H1 (cell line): ENCODE results near the gene AAK1. TPM values are rescaled to one million over a fixed set of nuclear protein-coding genes. Genes with fewer than 3 reads are reported as not detected.

Source experiments
- CTCF ChIA-PET: fragments of 300-600 bp; sonication (Branson Sonifier 250); formaldehyde crosslinking; loops from one replicate; lab custom pipeline; 2021; ENCODE audit not compliant: partially characterized antibody; lab: Charles Lee
- POLR2A ChIA-PET: fragments of 300-600 bp; sonication (Branson Sonifier 250); formaldehyde crosslinking; loops from one replicate; lab custom pipeline; 2021; ENCODE audit warnings: inconsistent platforms; ENCODE audit not compliant: partially characterized antibody; lab: Charles Lee
- DNase-seq, 2 experiments: peaks; one replicate each; pipeline versions ENCODE4 v3.0.0 to v3.0.0-alpha.2; 2010 to 2022; ENCODE audit warnings: low spot score in 2 of 2, low read depth in 1 of 2, mixed read lengths in 1 of 2
- FAIRE-seq: peaks from 2 replicates; lab custom pipeline; 2011; peaks lifted over from hg19 to GRCh38; lab: Jason Lieb, UNC
- H2AFZ ChIP-seq: 2 replicates; pipeline ENCODE4 v1.8.1; 2012; ENCODE audit warnings: low read length, inconsistent platforms
- H2AK5ac ChIP-seq: 2 replicates; pipeline ENCODE4 v1.6.1; 2013; ENCODE audit warnings: low read depth, low read length
- H2BK120ac ChIP-seq: replicated peaks from 2 replicates; pipeline ENCODE3; 2013; ENCODE audit warnings: low read depth, low read length, inconsistent platforms
- H2BK12ac ChIP-seq: 2 replicates; pipeline ENCODE4 v1.6.1; 2013; ENCODE audit warnings: low read depth, low read length
- H2BK15ac ChIP-seq: 2 replicates; pipeline ENCODE4 v1.6.1; 2013; ENCODE audit warnings: low read length
- H2BK20ac ChIP-seq: 2 replicates; pipeline ENCODE4 v1.6.1; 2013; ENCODE audit warnings: low read length
- H2BK5ac ChIP-seq: 2 replicates; pipeline ENCODE4 v1.6.1; 2013; ENCODE audit warnings: low read depth, low read length
- H3K14ac ChIP-seq: 2 replicates; pipeline ENCODE4 v1.6.1; 2013; ENCODE audit warnings: inconsistent platforms; ENCODE audit not compliant: insufficient read length
- H3K18ac ChIP-seq: 2 replicates; pipeline ENCODE4 v1.6.1; 2013; ENCODE audit warnings: low read length; ENCODE audit errors: extremely low read depth
- H3K23ac ChIP-seq: 2 replicates; pipeline ENCODE4 v1.6.1; 2013; ENCODE audit warnings: inconsistent platforms; ENCODE audit not compliant: insufficient read length
- H3K23me2 ChIP-seq: 2 replicates; pipeline ENCODE4 v1.6.1; 2013; ENCODE audit warnings: low read depth, low read length
- H3K27ac ChIP-seq: 2 replicates; pipeline ENCODE4 v1.6.1; 2011; ENCODE audit warnings: low read depth, low read length, inconsistent platforms
- H3K27me3 ChIP-seq, 4 experiments: replicated peaks in 1 of 4; 1 replicate in 1 of 4; 2 replicates in 3 of 4; pipeline versions ENCODE4 v1.6.1 to v1.8.1; 2011 to 2013; ENCODE audit warnings: low read length in 3 of 4, mild to moderate bottlenecking in 3 of 4, inconsistent platforms in 2 of 4, mixed read lengths in 2 of 4, moderate library complexity in 1 of 4; ENCODE audit not compliant: control insufficient read depth in 3 of 4, insufficient read depth in 3 of 4; ENCODE audit errors: extremely low read depth in 1 of 4
- H3K36me3 ChIP-seq, 4 experiments: 2 replicates each; pipeline versions ENCODE4 v1.6.1 to v1.8.1; 2011 to 2013; ENCODE audit warnings: mild to moderate bottlenecking in 4 of 4, low read length in 3 of 4, moderate library complexity in 2 of 4, control low read depth in 1 of 4, inconsistent platforms in 1 of 4; ENCODE audit not compliant: insufficient read depth in 4 of 4, control insufficient read depth in 2 of 4
- H3K4ac ChIP-seq: replicated peaks from 2 replicates; pipeline ENCODE3; 2013; ENCODE audit warnings: low read length, low read depth, mixed read lengths, inconsistent platforms; ENCODE audit not compliant: insufficient read length
- H3K4me1 ChIP-seq, 4 experiments: replicated peaks in 1 of 4; 1 replicate in 1 of 4; 2 replicates in 3 of 4; pipeline versions ENCODE4 v1.6.1 to v1.8.1; 2011 to 2013; ENCODE audit warnings: low read length in 3 of 4, inconsistent platforms in 2 of 4, mixed read lengths in 1 of 4; ENCODE audit not compliant: insufficient read depth in 4 of 4, control insufficient read depth in 3 of 4
- H3K4me2 ChIP-seq, 2 experiments: 2 replicates each; pipeline versions ENCODE4 v1.6.1 to v1.8.1; 2011 to 2013; ENCODE audit warnings: low read depth in 2 of 2, low read length in 2 of 2, control low read depth in 1 of 2, inconsistent platforms in 1 of 2, mild to moderate bottlenecking in 1 of 2; ENCODE audit not compliant: insufficient read depth in 1 of 2
- H3K4me3 ChIP-seq, 4 experiments: fragments of 200-600, 300-600 bp in 1 of 4; sonication (generic), shearing (Covaris generic), sonication (Bioruptor Twin) in 1 of 4; 2 replicates each; pipeline versions ENCODE4 v1.5.1 to v1.8.1; 2011 to 2016; ENCODE audit warnings: low read length in 4 of 4, low read depth in 3 of 4, control low read depth in 2 of 4, inconsistent platforms in 2 of 4, mild to moderate bottlenecking in 2 of 4, mixed read lengths in 1 of 4, moderate library complexity in 1 of 4; ENCODE audit not compliant: insufficient read depth in 2 of 4; ENCODE audit errors: extremely low read depth in 1 of 4
- H3K56ac ChIP-seq: replicated peaks from 2 replicates; pipeline ENCODE3; 2013; ENCODE audit warnings: low read depth, mild to moderate bottlenecking, mixed read lengths, low read length, inconsistent platforms; ENCODE audit not compliant: insufficient read length
- H3K79me1 ChIP-seq: 2 replicates; pipeline ENCODE4 v1.6.1; 2013; ENCODE audit warnings: low read depth, low read length, control low read depth
- H3K79me2 ChIP-seq, 2 experiments: 2 replicates each; pipeline versions ENCODE4 v1.6.1 to v1.8.1; 2012 to 2013; ENCODE audit warnings: low read length in 2 of 2, mild to moderate bottlenecking in 2 of 2, inconsistent platforms in 1 of 2; ENCODE audit not compliant: insufficient read depth in 2 of 2, control insufficient read depth in 1 of 2
- H3K9ac ChIP-seq, 4 experiments: replicated peaks in 1 of 4; 1 replicate in 1 of 4; 2 replicates in 3 of 4; pipeline versions ENCODE4 v1.6.1 to v1.8.1; 2011 to 2013; ENCODE audit warnings: low read depth in 3 of 4, low read length in 3 of 4, control low read depth in 2 of 4, mild to moderate bottlenecking in 2 of 4, moderate library complexity in 2 of 4, inconsistent platforms in 1 of 4; ENCODE audit errors: extremely low read depth in 1 of 4
- H3K9me3 ChIP-seq, 2 experiments: 2 replicates each; pipeline versions ENCODE4 v1.6.1 to v1.8.1; 2012 to 2013; ENCODE audit warnings: mild to moderate bottlenecking in 2 of 2, moderate library complexity in 2 of 2, control low read depth in 1 of 2, inconsistent platforms in 1 of 2, low read depth in 1 of 2, low read length in 1 of 2, mixed read lengths in 1 of 2; ENCODE audit not compliant: insufficient read depth in 2 of 2
- H4K20me1 ChIP-seq, 2 experiments: replicated peaks in 1 of 2; 2 replicates each; pipeline versions ENCODE3 to v1.8.1; 2011 to 2013; ENCODE audit warnings: inconsistent platforms in 2 of 2, low read length in 2 of 2, mild to moderate bottlenecking in 1 of 2; ENCODE audit not compliant: insufficient read depth in 2 of 2, control insufficient read depth in 1 of 2
- H4K5ac ChIP-seq: 2 replicates; pipeline ENCODE4 v1.6.1; 2013; ENCODE audit warnings: low read length, low read depth, mixed read lengths, inconsistent platforms; ENCODE audit not compliant: insufficient read length
- H4K8ac ChIP-seq: 2 replicates; pipeline ENCODE4 v1.8.0; 2013; ENCODE audit warnings: mild to moderate bottlenecking, moderate library complexity, low read length, inconsistent platforms; ENCODE audit not compliant: insufficient read depth; ENCODE audit errors: extremely low read depth
- H4K91ac ChIP-seq: replicated peaks from 2 replicates; pipeline ENCODE3; 2013; ENCODE audit warnings: low read length, mixed read lengths, inconsistent platforms; ENCODE audit not compliant: insufficient read length
- ATF2 ChIP-seq: IDR thresholded peaks from 2 replicates; pipeline ENCODE4 v1.6.1; 2012; ENCODE audit warnings: low read length, inconsistent platforms
- BACH1 ChIP-seq: IDR thresholded peaks from 2 replicates; pipeline ENCODE4 v1.6.1; 2012; ENCODE audit warnings: low read length, improper control_type of control experiment
- CEBPB ChIP-seq: IDR thresholded peaks from 2 replicates; pipeline ENCODE4 v1.6.1; 2012; ENCODE audit warnings: low read depth, low read length
- CHD1 ChIP-seq: IDR thresholded peaks from 2 replicates; pipeline ENCODE4 v1.6.1; 2012; ENCODE audit warnings: low read depth, low read length, improper control_type of control experiment
- CTBP2 ChIP-seq: IDR thresholded peaks from 2 replicates; pipeline ENCODE4 v1.7.0; 2011; ENCODE audit warnings: borderline replicate concordance, mild to moderate bottlenecking, moderate library complexity, mixed read lengths, low read length; ENCODE audit not compliant: insufficient read depth, insufficient read length
- CTCF ChIP-seq, 3 experiments: IDR thresholded peaks; 1 replicate in 2 of 3; 2 replicates in 1 of 3; pipeline versions ENCODE4 v1.5.1 to v1.6.1; 2011; ENCODE audit warnings: low read length in 3 of 3, mild to moderate bottlenecking in 3 of 3, inconsistent platforms in 2 of 3, low read depth in 1 of 3, moderate library complexity in 1 of 3; ENCODE audit not compliant: insufficient read depth in 1 of 3; ENCODE audit errors: control extremely low read depth in 1 of 3
- NRF1 ChIP-seq: IDR thresholded peaks from 2 replicates; pipeline ENCODE4 v1.6.1; 2011; ENCODE audit warnings: mild to moderate bottlenecking, low read depth, low read length, improper control_type of control experiment
- RXRA ChIP-seq: IDR thresholded peaks from 2 replicates; pipeline ENCODE4 v1.6.1; 2011; ENCODE audit warnings: low read depth, mild to moderate bottlenecking, low read length, moderate library complexity; ENCODE audit not compliant: insufficient read depth
- SUZ12 ChIP-seq: fragments of 200-600 bp; sonication (generic); IDR thresholded peaks from 2 replicates; pipeline ENCODE4 v1.6.1; 2012; ENCODE audit warnings: mild to moderate bottlenecking, inconsistent platforms, low read length, moderate library complexity, mixed read lengths
- TBP ChIP-seq: IDR thresholded peaks from 2 replicates; pipeline ENCODE4 v1.6.1; 2011; ENCODE audit warnings: low read depth, low read length, improper control_type of control experiment
- WGBS, 2 experiments: shearing (Covaris generic) in 1 of 2; methylation state at CpG; one replicate each; pipeline versions ENCODE4 v1.1.6 to v1.1.7; 2013 to 2015; ENCODE audit warnings: low lambda C conversion rate in 2 of 2, mixed read lengths in 2 of 2, inconsistent platforms in 1 of 2, low coverage in 1 of 2, missing lambda C conversion rate in 1 of 2; ENCODE audit not compliant: insufficient replicate concordance in 2 of 2, insufficient coverage in 1 of 2, insufficient read length in 1 of 2; ENCODE audit errors: extremely low coverage in 1 of 2, missing lambda C conversion rate in 1 of 2; 5-methylcytosine and 5-hydroxymethylcytosine counted together
- polyA plus RNA-seq, 7 experiments: library from polyadenylated mRNA; depleted of rRNA in 3 of 7; stranded (reverse) in 5 of 7; unstranded in 2 of 7; fragments of >200 nt in 5 of 7; fragments of 200-250 nt in 2 of 7; gene quantifications; 1 replicate in 5 of 7; 2 replicates in 1 of 7; 4 replicates in 1 of 7; pipeline versions ENCODE4 v1.2.1 to v1.2.3, GENCODE V29; 2011 to 2013; ENCODE audit warnings: missing spikeins in 2 of 7, mixed read lengths in 2 of 7
- total RNA-seq: library from RNA; stranded (reverse); fragmentation: NEBNext Ultra II Directional; extraction: Animal tissue kit (Norgen Biotek cat#: 25700); gene quantifications from 2 replicates; pipeline ENCODE4 v1.2.1, GENCODE V29; 2021

AAK1 gene
- total and polyA plus RNA-seq, 2 of the 8 experiments (the other 6 are each of a cell fraction or from before 2014, with no cell fraction given): 10.0 to 40.5 TPM

- no peak overlapping the region for H3K14ac ChIP-seq
- H4K20me1 ChIP-seq: no peaks in the 10 kb centered on the region
- no peak overlapping the region for H2BK120ac ChIP-seq
- no peak overlapping the region for H4K91ac ChIP-seq
- H2BK20ac ChIP-seq: no peak overlapping the region
- H4K8ac ChIP-seq: no peak overlapping the region
- no peaks in the 10 kb centered on the region for H3K9me3 ChIP-seq
- no peak overlapping the region for H2BK5ac ChIP-seq
- H3K27ac ChIP-seq: no peak overlapping the region
- CTCF ChIA-PET: interaction anchor here (0.9 to 3.3 kb wide), 5 partner anchors 69 to 85 kb away, joined by 3 to 13 read pairs (median 5); no protein-coding TSS in a partner anchor
- peaks cover under 1% of the 10 kb centered on the region; the same call in 1 of the 2 replicates for H3K79me1 ChIP-seq
- H2BK15ac ChIP-seq: no peak overlapping the region
- no peaks in the 10 kb centered on the region for H3K27me3 ChIP-seq
- peaks cover 4 to 10% (median 6%) of the 10 kb centered on the region in 4 experiments; a peak in 6 of 7 replicates for H3K4me1 ChIP-seq
- H2AK5ac ChIP-seq: no peak overlapping the region
- H3K23me2 ChIP-seq: peaks cover 8% of the 10 kb centered on the region
- no peak overlapping the region for H3K23ac ChIP-seq
- no peak overlapping the region for H2BK12ac ChIP-seq
- H3K36me3 ChIP-seq: no peaks in the 10 kb centered on the region
- H3K4ac ChIP-seq: no peak overlapping the region
- 97% methylated on average over 2 of the region's 2 CpGs; no CpG with 5 or more reads in 1 of the 2 experiments for WGBS, 2 experiments
- no peak for DNase-seq
- no peak overlapping the region for H3K4me3 ChIP-seq
- no peak overlapping the region for H4K5ac ChIP-seq
- POLR2A ChIA-PET: no interaction called here
- no peak overlapping the region for H3K9ac ChIP-seq
- H3K4me2 ChIP-seq: no peak overlapping the region
- FAIRE-seq: no peak
- no peak overlapping the region for H2AFZ ChIP-seq
- peaks cover 0 to 18% of the 10 kb centered on the region in 2 experiments; a peak in 3 of 4 replicates for H3K79me2 ChIP-seq
- H3K56ac ChIP-seq: no peak overlapping the region
- no peak overlapping the region for H3K18ac ChIP-seq
- TF ChIP-seq RXRA: no peak
- no peak for TF ChIP-seq CTCF (IDR thresholded peaks at IDR 0.05; ENCODE audit: control extremely low read depth in 1 of 3, insufficient read depth in 1 of 3, low read depth in 1 of 3, low read length in 3 of 3)
- no peak for TF ChIP-seq SUZ12
- no peak for TF ChIP-seq TBP
- no peak for TF ChIP-seq ATF2
- no peak for TF ChIP-seq NRF1
- no peak for TF ChIP-seq CEBPB
- no peak for TF ChIP-seq CTBP2
- no peak for TF ChIP-seq CHD1
- TF ChIP-seq BACH1: no peak
Observed at GRCh38 chr2:69645921-69646320, 2.4 kb upstream of the AAK1 start.
